Measurements from ENCODE around the gene FOXO1. TPM values are rescaled to one million over a fixed set of nuclear protein-coding genes. Genes with fewer than 3 reads are reported as not detected.

The FOXO1 gene
- total RNA-seq, 1 experiment from 2014 or later: 12.2 TPM

DNA sequence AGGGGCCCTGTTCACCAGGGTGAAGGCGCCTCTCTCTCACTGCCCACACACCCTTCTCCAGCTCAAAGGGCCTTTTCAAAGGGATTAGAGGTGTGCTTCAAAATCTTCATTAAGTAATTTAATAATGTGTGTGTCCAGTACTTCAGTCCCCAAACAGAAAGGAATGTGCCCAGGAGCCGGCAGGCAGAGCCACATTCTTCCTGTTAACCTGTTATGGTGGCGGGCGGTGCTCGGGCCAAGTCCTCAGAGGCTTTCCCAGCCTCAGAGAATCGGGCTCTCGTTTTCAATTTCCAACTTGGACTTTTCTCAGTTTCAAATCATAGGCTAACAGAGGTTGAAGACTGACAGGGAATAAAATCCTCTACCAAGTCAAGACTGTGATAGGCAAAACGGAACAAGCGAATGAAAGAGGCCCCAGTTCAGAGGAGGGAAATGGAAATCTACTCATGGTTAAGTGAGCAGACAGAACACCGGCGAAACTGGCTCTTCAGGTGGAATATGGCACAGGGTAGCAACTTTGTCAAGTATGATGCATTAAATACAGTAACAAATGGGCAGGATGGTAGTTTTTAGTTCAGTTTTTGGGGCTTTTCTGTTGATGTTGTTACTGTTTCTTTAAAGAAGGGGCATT lies 68.6 kb downstream of the FOXO1 start:
- H3K27ac ChIP-seq (ENCODE audit: low read depth, low read length): no peak overlapping the region
- ATAC-seq (no peak), DNase-seq (ENCODE audit: low read depth, low spot score) (no peak)
- H3K4me3 ChIP-seq (replicated peaks in 1 of 2; ENCODE audit: low read depth in 1 of 2, low read length in 2 of 2): no peak overlapping the region
- H2AFZ ChIP-seq (ENCODE audit: low read depth, low read length, poor library complexity, severe bottlenecking): no peak overlapping the region
- H3K9ac ChIP-seq (ENCODE audit: low read length): no peak overlapping the region
- H3K9me2 ChIP-seq (ENCODE audit: insufficient read depth): no peaks in the 10 kb centered on the region
- TF ChIP-seq ZFX (IDR thresholded peaks at IDR 0.05): no peak
- no peak for TF ChIP-seq JUND (IDR thresholded peaks at IDR 0.05)
- no peak for TF ChIP-seq FOSL1 (IDR thresholded peaks at IDR 0.05; ENCODE audit: low read depth)
- TF ChIP-seq, protein P1, sequence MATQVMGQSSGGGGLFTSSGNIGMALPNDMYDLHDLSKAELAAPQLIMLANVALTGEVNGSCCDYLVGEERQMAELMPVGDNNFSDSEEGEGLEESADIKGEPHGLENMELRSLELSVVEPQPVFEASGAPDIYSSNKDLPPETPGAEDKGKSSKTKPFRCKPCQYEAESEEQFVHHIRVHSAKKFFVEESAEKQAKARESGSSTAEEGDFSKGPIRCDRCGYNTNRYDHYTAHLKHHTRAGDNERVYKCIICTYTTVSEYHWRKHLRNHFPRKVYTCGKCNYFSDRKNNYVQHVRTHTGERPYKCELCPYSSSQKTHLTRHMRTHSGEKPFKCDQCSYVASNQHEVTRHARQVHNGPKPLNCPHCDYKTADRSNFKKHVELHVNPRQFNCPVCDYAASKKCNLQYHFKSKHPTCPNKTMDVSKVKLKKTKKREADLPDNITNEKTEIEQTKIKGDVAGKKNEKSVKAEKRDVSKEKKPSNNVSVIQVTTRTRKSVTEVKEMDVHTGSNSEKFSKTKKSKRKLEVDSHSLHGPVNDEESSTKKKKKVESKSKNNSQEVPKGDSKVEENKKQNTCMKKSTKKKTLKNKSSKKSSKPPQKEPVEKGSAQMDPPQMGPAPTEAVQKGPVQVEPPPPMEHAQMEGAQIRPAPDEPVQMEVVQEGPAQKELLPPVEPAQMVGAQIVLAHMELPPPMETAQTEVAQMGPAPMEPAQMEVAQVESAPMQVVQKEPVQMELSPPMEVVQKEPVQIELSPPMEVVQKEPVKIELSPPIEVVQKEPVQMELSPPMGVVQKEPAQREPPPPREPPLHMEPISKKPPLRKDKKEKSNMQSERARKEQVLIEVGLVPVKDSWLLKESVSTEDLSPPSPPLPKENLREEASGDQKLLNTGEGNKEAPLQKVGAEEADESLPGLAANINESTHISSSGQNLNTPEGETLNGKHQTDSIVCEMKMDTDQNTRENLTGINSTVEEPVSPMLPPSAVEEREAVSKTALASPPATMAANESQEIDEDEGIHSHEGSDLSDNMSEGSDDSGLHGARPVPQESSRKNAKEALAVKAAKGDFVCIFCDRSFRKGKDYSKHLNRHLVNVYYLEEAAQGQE (IDR thresholded peaks at IDR 0.05; ENCODE audit: low read depth): no peak
- no peak for TF ChIP-seq POLR2A (IDR thresholded peaks at IDR 0.05; ENCODE audit: borderline replicate concordance, extremely low read depth, insufficient read depth, insufficient read length)
- ChIA-PET POLR2A (no interaction called here), RAD21 (ENCODE audit: low non-redundant PET in 1 of 2, low total read pairs in 2 of 2, uncharacterized antibody in 2 of 2, unreplicated experiment in 2 of 2) (no interaction called here), CTCF (no interaction called here)
- no peak overlapping the region for H3K4me2 ChIP-seq (ENCODE audit: low read length)
- no TSS peak for BruUV-seq (replicated peaks)
- H4K20me1 ChIP-seq (ENCODE audit: insufficient read depth): no peaks in the 10 kb centered on the region
- no peaks in the 10 kb centered on the region for H3K9me3 ChIP-seq (ENCODE audit: control insufficient read depth in 1 of 2, insufficient read depth in 1 of 2, low read depth in 1 of 2, low read length in 2 of 2)
- peaks cover 4% of the 10 kb centered on the region; the same call in 1 of the 2 replicates for H3K79me2 ChIP-seq (ENCODE audit: insufficient read depth, low read length)
- no peaks in the 10 kb centered on the region for H3K27me3 ChIP-seq (ENCODE audit: insufficient read depth, low read length)
- H3K4me1 ChIP-seq (ENCODE audit: control insufficient read depth in 1 of 2, insufficient read depth in 2 of 2, low read length in 2 of 2): peaks cover 2 to 5% of the 10 kb centered on the region in 2 experiments; a peak in 1 of 4 replicates
- H3K36me3 ChIP-seq (ENCODE audit: control insufficient read depth in 1 of 2, insufficient read depth in 2 of 2, low read length in 2 of 2): no peaks in the 10 kb centered on the region
- intact Hi-C loops (cut with micrococcal nuclease): no loop called here

DNA sequence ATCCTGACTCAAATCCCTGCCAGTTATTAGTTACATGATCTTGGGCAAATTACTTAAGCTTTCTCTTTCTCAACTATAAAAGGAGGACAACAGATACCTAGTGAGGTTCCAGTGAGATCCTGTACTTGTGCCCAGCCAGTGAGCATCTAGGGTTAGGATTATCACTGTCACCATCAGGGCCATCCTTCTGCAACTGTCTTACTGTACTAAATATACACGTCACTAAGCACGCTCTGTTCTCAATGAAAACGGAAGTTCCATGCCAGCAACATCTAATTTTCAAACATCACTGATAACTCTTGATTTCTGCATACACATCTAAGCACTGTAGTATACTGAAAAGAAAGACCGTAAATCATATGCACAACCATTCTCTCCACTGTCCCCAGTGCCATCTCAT lies 70.0 kb downstream of the FOXO1 start:
- Histone ChIP-seq H3K27ac (ENCODE audit: low read depth, low read length) (no peak overlapping the region), H3K9me2 (ENCODE audit: insufficient read depth) (no peaks in the 10 kb centered on the region), H2AFZ (ENCODE audit: low read depth, low read length, poor library complexity, severe bottlenecking) (no peak overlapping the region), H3K9ac (ENCODE audit: low read length) (no peak overlapping the region), H3K27me3 (ENCODE audit: insufficient read depth, low read length) (no peaks in the 10 kb centered on the region), H3K4me1 (ENCODE audit: control insufficient read depth in 1 of 2, insufficient read depth in 2 of 2, low read length in 2 of 2) (peaks cover 2 to 5% of the 10 kb centered on the region in 2 experiments; a peak in 1 of 4 replicates), H3K4me2 (ENCODE audit: low read length) (no peak overlapping the region), H3K36me3 (ENCODE audit: control insufficient read depth in 1 of 2, insufficient read depth in 2 of 2, low read length in 2 of 2) (no peaks in the 10 kb centered on the region), H3K79me2 (ENCODE audit: insufficient read depth, low read length) (peaks cover 9% of the 10 kb centered on the region; the same call in 1 of the 2 replicates), H3K9me3 (ENCODE audit: control insufficient read depth in 1 of 2, insufficient read depth in 1 of 2, low read depth in 1 of 2, low read length in 2 of 2) (no peaks in the 10 kb centered on the region), H3K4me3 (replicated peaks in 1 of 2; ENCODE audit: low read depth in 1 of 2, low read length in 2 of 2) (no peak overlapping the region), H4K20me1 (ENCODE audit: insufficient read depth) (no peaks in the 10 kb centered on the region)
- ChIA-PET RAD21 (ENCODE audit: low non-redundant PET in 1 of 2, low total read pairs in 2 of 2, uncharacterized antibody in 2 of 2, unreplicated experiment in 2 of 2) (no interaction called here), CTCF (no interaction called here), POLR2A (no interaction called here)
- intact Hi-C loops (cut with micrococcal nuclease): no loop called here
- no peak for DNase-seq (ENCODE audit: low read depth, low spot score)
- ATAC-seq: no peak
- BruUV-seq (replicated peaks): no TSS peak
- TF ChIP-seq CEBPB (IDR thresholded peaks at IDR 0.05; ENCODE audit: low read depth): no peak
- TF ChIP-seq ELF1 (IDR thresholded peaks at IDR 0.05; ENCODE audit: borderline replicate concordance, low read depth): no peak
- no peak for TF ChIP-seq EZH2 (IDR thresholded peaks at IDR 0.05)
- no peak for TF ChIP-seq TCF7L2 (IDR thresholded peaks at IDR 0.05; ENCODE audit: borderline replicate concordance, extremely low read depth, insufficient read depth, insufficient read length)
- TF ChIP-seq, protein P1 (IDR thresholded peaks at IDR 0.05; ENCODE audit: low read depth): no peak
- no peak for TF ChIP-seq SP1 (IDR thresholded peaks at IDR 0.05; ENCODE audit: low read depth)
- no peak for TF ChIP-seq EZH2phosphoT487 (IDR thresholded peaks at IDR 0.05; ENCODE audit: borderline replicate concordance)
- TF ChIP-seq EGR1 (IDR thresholded peaks at IDR 0.05; ENCODE audit: low read depth): no peak
- no peak for TF ChIP-seq JUND (IDR thresholded peaks at IDR 0.05)
- TF ChIP-seq FOSL1 (IDR thresholded peaks at IDR 0.05; ENCODE audit: low read depth): no peak
- TF ChIP-seq ZFX (IDR thresholded peaks at IDR 0.05): no peak
- no peak for TF ChIP-seq SRF (IDR thresholded peaks at IDR 0.05; ENCODE audit: low read depth)

All from HCT116 (cell line).